Ovary (tissue), 3 donors: ENCODE results near the gene MX1.

Experiments used
- EP300 ChIP-seq: sonication (generic); formaldehyde crosslinking; IDR thresholded peaks from one replicate; pipeline ENCODE4 v1.6.1; 2017; ENCODE audit warnings: antibody characterized with exemption
- POLR2A ChIP-seq: fragments of 450-650 bp; IDR thresholded peaks from one replicate; pipeline ENCODE4 v1.6.1; 2017; ENCODE audit warnings: antibody characterized with exemption, mild to moderate bottlenecking, moderate library complexity
- TF ChIP-seq, protein P1 (sequence below), 3 donors: fragments of 450-650 bp in 2 of 3; fragments of 200-600 bp in 1 of 3; IDR thresholded peaks; one replicate each; pipeline versions ENCODE4 v1.5.1 to v1.8.0; 2016 to 2022; ENCODE audit warnings: antibody characterized with exemption in 3 of 3, mild to moderate bottlenecking in 1 of 3
- donor health status: DM: no; HTN: no; CAD: no.

DNA sequence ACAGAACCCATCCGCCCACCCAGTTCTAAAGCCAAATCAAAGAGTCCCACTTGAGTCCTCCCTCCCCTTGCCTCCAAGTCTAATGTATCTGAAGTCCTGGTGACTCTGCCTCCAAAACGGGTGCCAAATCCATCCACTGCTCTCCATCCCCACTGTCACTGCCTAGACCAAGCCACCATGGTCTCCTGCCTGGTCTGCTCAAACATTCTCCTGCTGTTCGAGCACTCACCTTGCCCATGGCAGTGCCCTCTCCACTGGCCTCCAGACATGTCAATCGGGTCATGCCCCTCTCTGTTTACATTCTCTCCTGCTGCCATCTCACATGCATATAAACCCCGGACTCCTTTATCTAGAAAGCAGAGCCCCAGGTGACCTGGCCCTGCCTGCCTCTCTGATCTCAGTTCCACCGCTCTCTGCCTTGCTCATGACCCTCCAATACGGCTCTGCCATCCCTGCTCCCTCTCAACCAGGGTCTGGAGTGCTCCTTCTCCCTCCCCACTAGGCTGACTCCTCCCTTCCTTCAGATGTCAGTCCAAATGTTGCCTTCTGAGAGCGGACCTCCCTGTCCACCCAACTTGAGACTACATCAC is 32.1 kb upstream of the MX1 start:
- TF ChIP-seq, protein P1, sequence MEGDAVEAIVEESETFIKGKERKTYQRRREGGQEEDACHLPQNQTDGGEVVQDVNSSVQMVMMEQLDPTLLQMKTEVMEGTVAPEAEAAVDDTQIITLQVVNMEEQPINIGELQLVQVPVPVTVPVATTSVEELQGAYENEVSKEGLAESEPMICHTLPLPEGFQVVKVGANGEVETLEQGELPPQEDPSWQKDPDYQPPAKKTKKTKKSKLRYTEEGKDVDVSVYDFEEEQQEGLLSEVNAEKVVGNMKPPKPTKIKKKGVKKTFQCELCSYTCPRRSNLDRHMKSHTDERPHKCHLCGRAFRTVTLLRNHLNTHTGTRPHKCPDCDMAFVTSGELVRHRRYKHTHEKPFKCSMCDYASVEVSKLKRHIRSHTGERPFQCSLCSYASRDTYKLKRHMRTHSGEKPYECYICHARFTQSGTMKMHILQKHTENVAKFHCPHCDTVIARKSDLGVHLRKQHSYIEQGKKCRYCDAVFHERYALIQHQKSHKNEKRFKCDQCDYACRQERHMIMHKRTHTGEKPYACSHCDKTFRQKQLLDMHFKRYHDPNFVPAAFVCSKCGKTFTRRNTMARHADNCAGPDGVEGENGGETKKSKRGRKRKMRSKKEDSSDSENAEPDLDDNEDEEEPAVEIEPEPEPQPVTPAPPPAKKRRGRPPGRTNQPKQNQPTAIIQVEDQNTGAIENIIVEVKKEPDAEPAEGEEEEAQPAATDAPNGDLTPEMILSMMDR (IDR thresholded peaks at IDR 0.05): no peak
- TF ChIP-seq POLR2A: no peak
- TF ChIP-seq EP300: no peak
